ENCODE data around the gene RPS27L. TPM values are rescaled to one million over a fixed set of nuclear protein-coding genes. Genes with fewer than 3 reads are reported as not detected.

Gene RPS27L
- total and polyA plus RNA-seq, 8 donors = 8.4 to 432 (median 54.1) TPM

GRCh38 chr15:63157891-63158431 lies 684 bp upstream of the RPS27L start:
- Histone ChIP-seq H3K4me3 (peak overlapping the region; percentile 78 to 84 (median 82)), H3K36me3 (peaks cover 11 to 26% (median 25%) of the 10 kb centered on the region in 4 donors), H3K27ac (peak overlapping the region; percentile 92 to 98 (median 96)), H3K27me3 (no peaks in the 10 kb centered on the region), H3K4me1 (peaks cover 12 to 35% (median 22%) of the 10 kb centered on the region in 4 donors), H3K9me3 (no peaks in the 10 kb centered on the region)
- intact Hi-C loops (cut with DNase I; ENCODE audit: low total_unique reads) = no loop called here
- DNase-seq = peak; percentile 31 to 85
- no peak for TF ChIP-seq POLR2AphosphoS5 (IDR thresholded peaks at IDR 0.05)
- no peak for TF ChIP-seq POLR2A (IDR thresholded peaks at IDR 0.05)
- no peak for TF ChIP-seq CTCF (IDR thresholded peaks at IDR 0.05)
- TF ChIP-seq EP300 (IDR thresholded peaks at IDR 0.05) = no peak
- 6 to 12% (median 8%) methylated on average over 18 of the region's 18 CpGs for WGBS, 5 donors

GRCh38 chr15:63156755-63157117 lies 541 bp downstream of the RPS27L start:
- 0 to 1% (median 0%) methylated on average over 16 of the region's 16 CpGs for WGBS, 5 donors
- TF ChIP-seq POLR2A (IDR thresholded peaks at IDR 0.05) (no peak), CTCF (IDR thresholded peaks at IDR 0.05) (no peak), EP300 (IDR thresholded peaks at IDR 0.05) (no peak), POLR2AphosphoS5 (IDR thresholded peaks at IDR 0.05) (no peak)
- H3K4me3 ChIP-seq = peak overlapping the region; percentile 78 to 84 (median 82)
- H3K4me1 ChIP-seq = peaks cover 12 to 35% (median 22%) of the 10 kb centered on the region in 4 donors
- peak overlapping the region; percentile 92 to 98 (median 96) for H3K27ac ChIP-seq
- intact Hi-C loops (cut with DNase I; ENCODE audit: low total_unique reads) = no loop called here
- H3K9me3 ChIP-seq = no peaks in the 10 kb centered on the region
- peaks cover 18 to 38% (median 36%) of the 10 kb centered on the region in 4 donors for H3K36me3 ChIP-seq
- DNase-seq = peak in 1 of 2 donors; percentile 66
- H3K27me3 ChIP-seq = no peaks in the 10 kb centered on the region

GRCh38 chr15:63156086-63156710 lies 1.1 kb downstream of the RPS27L start:
- peak in 1 of 2 donors; percentile 29 for DNase-seq

GRCh38 chr15:63155486-63155885 lies 1.8 kb downstream of the RPS27L start:
- TF ChIP-seq POLR2AphosphoS5 (IDR thresholded peaks at IDR 0.05) (no peak), EP300 (IDR thresholded peaks at IDR 0.05) (no peak), CTCF (IDR thresholded peaks at IDR 0.05) (no peak), POLR2A (IDR thresholded peaks at IDR 0.05) (no peak)
- WGBS, 5 donors = 60 to 70% (median 68%) methylated on average over 3 of the region's 3 CpGs
- peaks cover 12 to 35% (median 22%) of the 10 kb centered on the region in 4 donors for H3K4me1 ChIP-seq
- peaks cover 18 to 48% (median 46%) of the 10 kb centered on the region in 4 donors for H3K36me3 ChIP-seq
- intact Hi-C loops (cut with DNase I; ENCODE audit: low total_unique reads) = no loop called here
- no peak for DNase-seq
- H3K4me3 ChIP-seq = peak overlapping the region in 3 of 4 donors; percentile 78 to 84 (median 83)
- H3K27ac ChIP-seq = no peak overlapping the region
- H3K27me3 ChIP-seq = no peaks in the 10 kb centered on the region
- H3K9me3 ChIP-seq = no peaks in the 10 kb centered on the region

More at GRCh38 chr15:63156086-63156710, 1.1 kb downstream of the RPS27L start:
- H3K9me3 ChIP-seq = no peaks in the 10 kb centered on the region
- H3K27ac ChIP-seq = peak overlapping the region in 4 of 5 donors; percentile 92 to 98 (median 95)
- H3K27me3 ChIP-seq = no peaks in the 10 kb centered on the region
- WGBS, 5 donors = 2 to 4% (median 3%) methylated on average over 10 of the region's 10 CpGs
- H3K4me3 ChIP-seq = peak overlapping the region; percentile 78 to 84 (median 82)
- peaks cover 12 to 35% (median 22%) of the 10 kb centered on the region in 4 donors for H3K4me1 ChIP-seq
- intact Hi-C loops (cut with DNase I; ENCODE audit: low total_unique reads) = no loop called here
- TF ChIP-seq CTCF (IDR thresholded peaks at IDR 0.05) (no peak), POLR2AphosphoS5 (IDR thresholded peaks at IDR 0.05) (no peak)
- peaks cover 18 to 43% (median 41%) of the 10 kb centered on the region in 4 donors for H3K36me3 ChIP-seq
